ENCODE measurements around the gene RING1.

Gene RING1

GRCh38 chr6:33236328-33236727, 28.0 kb downstream of the RING1 start:
- Histone ChIP-seq H3K4me1 (ENCODE audit: control insufficient read depth, insufficient read depth, low read length) (peaks cover 8% of the 10 kb centered on the region; the same call in 1 of the 2 replicates), H3K9ac (ENCODE audit: low read depth, low read length) (no peak overlapping the region), H3K9me3 (ENCODE audit: control insufficient read depth, insufficient read depth, low read length) (no peaks in the 10 kb centered on the region), H3K27me3 (ENCODE audit: control insufficient read depth, insufficient read depth, low read length) (peaks cover 7% of the 10 kb centered on the region; the same call in 1 of the 2 replicates), H3K4me3 (ENCODE audit: low read depth, low read length) (no peak overlapping the region), H3K36me3 (ENCODE audit: control insufficient read depth, insufficient read depth, low read length) (no peaks in the 10 kb centered on the region), H3K27ac (ENCODE audit: low read depth, low read length) (no peak overlapping the region)

GRCh38 chr6:33236852-33237251, 28.6 kb downstream of the RING1 start:
- Histone ChIP-seq H3K4me3 (ENCODE audit: low read depth, low read length) (no peak overlapping the region), H3K9me3 (ENCODE audit: control insufficient read depth, insufficient read depth, low read length) (no peaks in the 10 kb centered on the region), H3K36me3 (ENCODE audit: control insufficient read depth, insufficient read depth, low read length) (no peaks in the 10 kb centered on the region), H3K9ac (ENCODE audit: low read depth, low read length) (no peak overlapping the region), H3K27me3 (ENCODE audit: control insufficient read depth, insufficient read depth, low read length) (peaks cover 7% of the 10 kb centered on the region; the same call in 1 of the 2 replicates), H3K4me1 (ENCODE audit: control insufficient read depth, insufficient read depth, low read length) (peaks cover 8% of the 10 kb centered on the region; the same call in 1 of the 2 replicates), H3K27ac (ENCODE audit: low read depth, low read length) (no peak overlapping the region)

GRCh38 chr6:33237741-33238140, 29.4 kb downstream of the RING1 start:
- Histone ChIP-seq H3K4me3 (ENCODE audit: low read depth, low read length) (no peak overlapping the region), H3K27ac (ENCODE audit: low read depth, low read length) (no peak overlapping the region), H3K36me3 (ENCODE audit: control insufficient read depth, insufficient read depth, low read length) (no peaks in the 10 kb centered on the region), H3K27me3 (ENCODE audit: control insufficient read depth, insufficient read depth, low read length) (peaks cover 7% of the 10 kb centered on the region; the same call in 1 of the 2 replicates), H3K9me3 (ENCODE audit: control insufficient read depth, insufficient read depth, low read length) (no peaks in the 10 kb centered on the region), H3K4me1 (ENCODE audit: control insufficient read depth, insufficient read depth, low read length) (peaks cover 8% of the 10 kb centered on the region; the same call in 1 of the 2 replicates), H3K9ac (ENCODE audit: low read depth, low read length) (no peak overlapping the region)

- Histone ChIP-seq H3K4me1 (ENCODE audit: control insufficient read depth, insufficient read depth, low read length) (no peaks in the 10 kb centered on the region), H3K4me3 (ENCODE audit: low read depth, low read length) (no peak overlapping the region), H3K36me3 (ENCODE audit: control insufficient read depth, insufficient read depth, low read length) (no peaks in the 10 kb centered on the region), H3K9me3 (ENCODE audit: control insufficient read depth, insufficient read depth, low read length) (no peaks in the 10 kb centered on the region), H3K9ac (ENCODE audit: low read depth, low read length) (no peak overlapping the region), H3K27ac (ENCODE audit: low read depth, low read length) (no peak overlapping the region), H3K27me3 (ENCODE audit: control insufficient read depth, insufficient read depth, low read length) (peaks cover 25% of the 10 kb centered on the region)
Measured at GRCh38 chr6:33241968-33242367, 33.7 kb downstream of the RING1 start.

- Histone ChIP-seq H3K4me1 (ENCODE audit: control insufficient read depth, insufficient read depth, low read length) (peaks cover 1% of the 10 kb centered on the region), H3K4me3 (ENCODE audit: low read depth, low read length) (no peak overlapping the region), H3K9ac (ENCODE audit: low read depth, low read length) (no peak overlapping the region), H3K36me3 (ENCODE audit: control insufficient read depth, insufficient read depth, low read length) (no peaks in the 10 kb centered on the region), H3K9me3 (ENCODE audit: control insufficient read depth, insufficient read depth, low read length) (no peaks in the 10 kb centered on the region), H3K27me3 (ENCODE audit: control insufficient read depth, insufficient read depth, low read length) (peaks cover 34% of the 10 kb centered on the region), H3K27ac (ENCODE audit: low read depth, low read length) (no peak overlapping the region)
Measured at GRCh38 chr6:33243476-33243875, 35.2 kb downstream of the RING1 start.

- H3K36me3 ChIP-seq (ENCODE audit: control insufficient read depth, insufficient read depth, low read length) = peaks cover 6% of the 10 kb centered on the region
- peaks cover 5% of the 10 kb centered on the region for H3K4me1 ChIP-seq (ENCODE audit: control insufficient read depth, insufficient read depth, low read length)
- H3K9ac ChIP-seq (ENCODE audit: low read depth, low read length) = no peak overlapping the region
- H3K9me3 ChIP-seq (ENCODE audit: control insufficient read depth, insufficient read depth, low read length) = no peaks in the 10 kb centered on the region
- peak overlapping the region; percentile 36 for H3K27ac ChIP-seq (ENCODE audit: low read depth, low read length)
- H3K27me3 ChIP-seq (ENCODE audit: control insufficient read depth, insufficient read depth, low read length) = peaks cover 33% of the 10 kb centered on the region
- peak overlapping the region; percentile 69 for H3K4me3 ChIP-seq (ENCODE audit: low read depth, low read length)
Measured at GRCh38 chr6:33247977-33248642, 39.8 kb downstream of the RING1 start.

- H3K4me3 ChIP-seq (ENCODE audit: low read depth, low read length) = peak overlapping the region; percentile 69
- H3K9me3 ChIP-seq (ENCODE audit: control insufficient read depth, insufficient read depth, low read length) = no peaks in the 10 kb centered on the region
- peak overlapping the region; percentile 36 for H3K27ac ChIP-seq (ENCODE audit: low read depth, low read length)
- H3K9ac ChIP-seq (ENCODE audit: low read depth, low read length) = no peak overlapping the region
- peaks cover 5% of the 10 kb centered on the region for H3K4me1 ChIP-seq (ENCODE audit: control insufficient read depth, insufficient read depth, low read length)
- H3K27me3 ChIP-seq (ENCODE audit: control insufficient read depth, insufficient read depth, low read length) = peaks cover 29% of the 10 kb centered on the region
- peaks cover 8% of the 10 kb centered on the region for H3K36me3 ChIP-seq (ENCODE audit: control insufficient read depth, insufficient read depth, low read length)
Measured at GRCh38 chr6:33248643-33248931, 40.3 kb downstream of the RING1 start.

GRCh38 chr6:33248932-33249731, 40.8 kb downstream of the RING1 start:
- H3K36me3 ChIP-seq (ENCODE audit: control insufficient read depth, insufficient read depth, low read length) = peaks cover 9% of the 10 kb centered on the region
- H3K9ac ChIP-seq (ENCODE audit: low read depth, low read length) = peak overlapping the region; percentile 65
- peaks cover 5% of the 10 kb centered on the region for H3K4me1 ChIP-seq (ENCODE audit: control insufficient read depth, insufficient read depth, low read length)
- peaks cover 29% of the 10 kb centered on the region for H3K27me3 ChIP-seq (ENCODE audit: control insufficient read depth, insufficient read depth, low read length)
- no peaks in the 10 kb centered on the region for H3K9me3 ChIP-seq (ENCODE audit: control insufficient read depth, insufficient read depth, low read length)
- H3K27ac ChIP-seq (ENCODE audit: low read depth, low read length) = peak overlapping the region; percentile 77
- peak overlapping the region; percentile 69 for H3K4me3 ChIP-seq (ENCODE audit: low read depth, low read length)

- Histone ChIP-seq H3K27ac (ENCODE audit: low read depth, low read length) (peak overlapping the region; percentile 77), H3K27me3 (ENCODE audit: control insufficient read depth, insufficient read depth, low read length) (peaks cover 29% of the 10 kb centered on the region), H3K4me3 (ENCODE audit: low read depth, low read length) (peak overlapping the region; percentile 69), H3K9me3 (ENCODE audit: control insufficient read depth, insufficient read depth, low read length) (no peaks in the 10 kb centered on the region), H3K9ac (ENCODE audit: low read depth, low read length) (peak overlapping the region; percentile 65), H3K36me3 (ENCODE audit: control insufficient read depth, insufficient read depth, low read length) (peaks cover 9% of the 10 kb centered on the region), H3K4me1 (ENCODE audit: control insufficient read depth, insufficient read depth, low read length) (peaks cover 5% of the 10 kb centered on the region)
Measured at GRCh38 chr6:33249732-33250630, 41.7 kb downstream of the RING1 start.

GRCh38 chr6:33250731-33251130, 42.4 kb downstream of the RING1 start:
- H3K9me3 ChIP-seq (ENCODE audit: control insufficient read depth, insufficient read depth, low read length) = no peaks in the 10 kb centered on the region
- peaks cover 5% of the 10 kb centered on the region for H3K4me1 ChIP-seq (ENCODE audit: control insufficient read depth, insufficient read depth, low read length)
- H3K36me3 ChIP-seq (ENCODE audit: control insufficient read depth, insufficient read depth, low read length) = peaks cover 9% of the 10 kb centered on the region
- no peak overlapping the region for H3K9ac ChIP-seq (ENCODE audit: low read depth, low read length)
- no peak overlapping the region for H3K27ac ChIP-seq (ENCODE audit: low read depth, low read length)
- H3K4me3 ChIP-seq (ENCODE audit: low read depth, low read length) = no peak overlapping the region
- H3K27me3 ChIP-seq (ENCODE audit: control insufficient read depth, insufficient read depth, low read length) = peaks cover 28% of the 10 kb centered on the region

All from HUES48 (cell line).